ENCODE data around the gene NUDCD3.

Gene NUDCD3

DNA sequence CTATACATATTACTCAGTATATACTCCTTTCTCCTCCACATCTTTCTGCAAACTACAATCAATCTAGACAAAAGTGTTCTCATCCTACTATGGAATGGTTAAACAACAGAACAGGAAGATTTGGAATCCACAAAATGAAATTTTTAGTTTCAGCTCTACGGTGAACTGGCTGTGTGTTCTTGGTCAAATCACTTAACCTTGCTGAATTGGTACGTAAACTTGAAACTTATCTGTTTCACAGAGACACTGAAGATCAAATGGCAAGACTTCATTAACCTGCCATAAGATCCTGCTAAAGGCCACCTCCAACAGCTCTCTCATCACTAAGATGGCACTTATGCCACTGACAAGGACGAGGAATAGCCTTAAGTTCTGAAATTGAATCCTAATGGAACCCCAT lies 1.5 kb downstream of the NUDCD3 start:
- TF ChIP-seq, protein P1, sequence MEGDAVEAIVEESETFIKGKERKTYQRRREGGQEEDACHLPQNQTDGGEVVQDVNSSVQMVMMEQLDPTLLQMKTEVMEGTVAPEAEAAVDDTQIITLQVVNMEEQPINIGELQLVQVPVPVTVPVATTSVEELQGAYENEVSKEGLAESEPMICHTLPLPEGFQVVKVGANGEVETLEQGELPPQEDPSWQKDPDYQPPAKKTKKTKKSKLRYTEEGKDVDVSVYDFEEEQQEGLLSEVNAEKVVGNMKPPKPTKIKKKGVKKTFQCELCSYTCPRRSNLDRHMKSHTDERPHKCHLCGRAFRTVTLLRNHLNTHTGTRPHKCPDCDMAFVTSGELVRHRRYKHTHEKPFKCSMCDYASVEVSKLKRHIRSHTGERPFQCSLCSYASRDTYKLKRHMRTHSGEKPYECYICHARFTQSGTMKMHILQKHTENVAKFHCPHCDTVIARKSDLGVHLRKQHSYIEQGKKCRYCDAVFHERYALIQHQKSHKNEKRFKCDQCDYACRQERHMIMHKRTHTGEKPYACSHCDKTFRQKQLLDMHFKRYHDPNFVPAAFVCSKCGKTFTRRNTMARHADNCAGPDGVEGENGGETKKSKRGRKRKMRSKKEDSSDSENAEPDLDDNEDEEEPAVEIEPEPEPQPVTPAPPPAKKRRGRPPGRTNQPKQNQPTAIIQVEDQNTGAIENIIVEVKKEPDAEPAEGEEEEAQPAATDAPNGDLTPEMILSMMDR (conservative IDR thresholded peaks at IDR 0.05; ENCODE audit: low read length): no peak
- peak overlapping the region; percentile 97 for H3K4me3 ChIP-seq (ENCODE audit: low read length)
- no peak for DNase-seq (ENCODE audit: low read depth)

DNA sequence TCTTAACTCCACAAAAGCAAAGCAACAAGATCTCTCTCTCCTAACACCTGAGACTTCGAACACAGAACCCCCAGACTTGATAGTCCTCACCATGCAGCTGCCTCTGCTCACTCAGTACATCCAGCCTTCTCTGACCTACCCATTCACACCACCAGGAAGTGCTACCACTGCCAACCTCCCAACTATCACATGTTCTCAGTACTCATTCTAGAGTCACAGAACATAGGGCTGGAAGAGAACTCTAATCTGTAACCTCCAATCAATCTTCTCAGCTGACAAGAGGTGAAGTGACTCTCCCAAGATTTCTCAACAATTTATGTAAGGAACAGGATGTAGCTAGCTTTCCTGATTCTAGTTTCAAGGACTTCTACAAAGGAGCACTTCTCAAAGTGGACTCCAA lies 3.8 kb downstream of the NUDCD3 start:
- TF ChIP-seq, protein P1 (conservative IDR thresholded peaks at IDR 0.05; ENCODE audit: low read length): 0 out of 2 replicates have a peak, but pooled peaks have one; percentile 9
- DNase-seq (ENCODE audit: low read depth): peak; percentile 23
- no peak overlapping the region for H3K4me3 ChIP-seq (ENCODE audit: low read length)

GRCh38 chr7:44486001-44486400 lies 4.5 kb downstream of the NUDCD3 start:
- no peak overlapping the region for H3K4me3 ChIP-seq (ENCODE audit: low read length)
- TF ChIP-seq, protein P1 (conservative IDR thresholded peaks at IDR 0.05; ENCODE audit: low read length): no peak
- no peak for DNase-seq (ENCODE audit: low read depth)

GRCh38 chr7:44484482-44485313 lies 5.8 kb downstream of the NUDCD3 start:
- TF ChIP-seq, protein P1 (conservative IDR thresholded peaks at IDR 0.05; ENCODE audit: low read length): no peak
- no peak for DNase-seq (ENCODE audit: low read depth)
- H3K4me3 ChIP-seq (ENCODE audit: low read length): no peak overlapping the region

DNA sequence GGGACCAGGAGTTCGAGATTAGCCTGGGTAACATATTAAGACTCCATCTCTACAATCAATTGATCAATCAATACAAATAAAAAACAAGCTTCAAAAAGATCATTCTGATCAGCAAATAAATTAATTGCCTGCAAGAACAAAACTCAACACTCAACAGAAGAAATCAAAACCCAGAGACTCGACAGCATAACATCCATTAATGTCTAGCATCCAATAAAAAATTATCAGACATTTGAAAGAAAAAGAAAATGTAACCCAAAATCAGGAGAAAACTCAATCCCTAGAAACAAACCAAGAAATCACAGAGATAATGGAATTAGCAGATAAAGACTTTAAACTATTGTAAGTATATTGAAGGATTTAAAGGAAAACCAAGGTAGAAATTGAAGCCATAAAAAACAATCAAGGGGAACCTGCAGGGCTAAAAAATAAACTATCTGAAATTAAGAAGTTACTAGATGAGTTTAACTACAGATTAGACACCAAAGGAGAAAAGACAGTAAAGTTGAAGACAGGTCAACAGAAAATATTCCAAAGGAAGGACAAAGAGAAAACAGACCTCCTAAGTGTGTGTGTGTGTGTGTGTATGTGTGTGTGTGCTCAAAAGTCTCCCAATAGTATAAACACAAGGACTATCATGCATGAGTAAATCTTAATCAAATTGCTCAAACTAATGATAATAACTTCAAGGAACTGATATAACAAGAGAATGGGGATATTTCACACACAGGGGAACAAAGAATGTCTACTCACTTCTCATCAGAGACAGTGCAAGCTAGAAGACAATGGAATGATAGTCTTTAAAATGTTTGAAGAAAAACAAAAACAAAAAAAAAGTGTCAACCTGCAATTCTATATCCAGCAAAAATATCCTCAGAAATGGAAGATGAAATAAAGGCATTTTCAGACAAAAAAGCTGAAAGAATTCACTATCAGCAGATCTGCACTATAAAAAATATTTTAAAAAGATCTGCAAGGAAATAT lies 7.7 kb downstream of the NUDCD3 start:
- DNase-seq (ENCODE audit: low read depth): no peak
- H3K4me3 ChIP-seq (ENCODE audit: low read length): no peak overlapping the region
- TF ChIP-seq, protein P1 (conservative IDR thresholded peaks at IDR 0.05; ENCODE audit: low read length): no peak

GRCh38 chr7:44477938-44478337 lies 12.5 kb downstream of the NUDCD3 start:
- DNase-seq (ENCODE audit: low read depth): no peak
- H3K4me3 ChIP-seq (ENCODE audit: low read length): no peak overlapping the region
- TF ChIP-seq, protein P1 (conservative IDR thresholded peaks at IDR 0.05; ENCODE audit: low read length): no peak

Data from AG10803 (cell line).